Subcutaneous adipose tissue (tissue), 4 donors: ENCODE measurements around the gene ADAM8. TPM values are rescaled to one million over a fixed set of nuclear protein-coding genes. Genes with fewer than 3 reads are reported as not detected.

Source experiments
- total RNA-seq, 4 donors: library from RNA; depleted of rRNA; stranded (reverse); fragments of >200 nt; gene quantifications; one replicate each; pipeline ENCODE4 v1.1.0, GENCODE V29; 2016
- TF ChIP-seq, protein P1 (sequence below): fragments of 450-650 bp; IDR thresholded peaks from one replicate; pipeline ENCODE4 v1.5.1; 2016; ENCODE audit warnings: low read depth, mild to moderate bottlenecking, control low read depth, antibody characterized with exemption, moderate library complexity

Gene ADAM8
- total RNA-seq, 4 donors from 2014 or later = 0.65 to 27.9 (median 3.3) TPM

DNA sequence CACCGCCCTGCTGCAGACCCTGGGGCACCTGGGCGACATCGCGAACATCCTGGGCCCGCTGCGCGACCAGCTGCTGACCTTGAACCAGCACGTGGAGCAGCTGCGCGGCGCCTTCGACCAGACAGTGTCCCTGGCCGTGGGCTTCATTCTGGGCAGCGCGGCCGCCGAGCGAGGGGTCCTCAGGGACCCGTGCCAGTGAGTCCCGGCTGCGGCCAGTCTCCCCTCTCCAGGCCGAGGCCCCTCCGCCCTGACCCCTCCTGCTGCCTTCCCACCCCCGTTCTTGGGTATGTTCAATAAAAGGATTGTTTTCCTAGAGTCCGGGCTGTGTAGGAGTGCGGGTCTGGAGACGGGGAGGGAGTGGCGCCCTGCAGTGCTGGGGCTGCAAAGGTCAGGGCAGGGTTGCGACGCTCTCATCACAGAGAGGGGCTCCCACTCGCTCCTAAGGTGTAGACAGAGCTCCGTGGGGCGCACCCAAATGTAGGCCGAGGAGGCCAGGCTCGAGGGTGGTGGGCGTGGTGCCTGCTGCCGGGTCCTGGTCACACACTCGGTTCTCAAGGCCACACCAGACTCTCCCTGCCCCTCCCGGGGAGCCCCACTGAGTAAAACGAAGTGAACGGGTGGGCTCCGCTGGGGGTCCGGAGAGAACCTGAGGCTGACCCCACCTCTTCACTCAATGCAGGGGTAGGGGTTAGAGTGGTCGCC lies 45.3 kb downstream of the ADAM8 start:
- TF ChIP-seq, protein P1, sequence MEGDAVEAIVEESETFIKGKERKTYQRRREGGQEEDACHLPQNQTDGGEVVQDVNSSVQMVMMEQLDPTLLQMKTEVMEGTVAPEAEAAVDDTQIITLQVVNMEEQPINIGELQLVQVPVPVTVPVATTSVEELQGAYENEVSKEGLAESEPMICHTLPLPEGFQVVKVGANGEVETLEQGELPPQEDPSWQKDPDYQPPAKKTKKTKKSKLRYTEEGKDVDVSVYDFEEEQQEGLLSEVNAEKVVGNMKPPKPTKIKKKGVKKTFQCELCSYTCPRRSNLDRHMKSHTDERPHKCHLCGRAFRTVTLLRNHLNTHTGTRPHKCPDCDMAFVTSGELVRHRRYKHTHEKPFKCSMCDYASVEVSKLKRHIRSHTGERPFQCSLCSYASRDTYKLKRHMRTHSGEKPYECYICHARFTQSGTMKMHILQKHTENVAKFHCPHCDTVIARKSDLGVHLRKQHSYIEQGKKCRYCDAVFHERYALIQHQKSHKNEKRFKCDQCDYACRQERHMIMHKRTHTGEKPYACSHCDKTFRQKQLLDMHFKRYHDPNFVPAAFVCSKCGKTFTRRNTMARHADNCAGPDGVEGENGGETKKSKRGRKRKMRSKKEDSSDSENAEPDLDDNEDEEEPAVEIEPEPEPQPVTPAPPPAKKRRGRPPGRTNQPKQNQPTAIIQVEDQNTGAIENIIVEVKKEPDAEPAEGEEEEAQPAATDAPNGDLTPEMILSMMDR = no peak

DNA sequence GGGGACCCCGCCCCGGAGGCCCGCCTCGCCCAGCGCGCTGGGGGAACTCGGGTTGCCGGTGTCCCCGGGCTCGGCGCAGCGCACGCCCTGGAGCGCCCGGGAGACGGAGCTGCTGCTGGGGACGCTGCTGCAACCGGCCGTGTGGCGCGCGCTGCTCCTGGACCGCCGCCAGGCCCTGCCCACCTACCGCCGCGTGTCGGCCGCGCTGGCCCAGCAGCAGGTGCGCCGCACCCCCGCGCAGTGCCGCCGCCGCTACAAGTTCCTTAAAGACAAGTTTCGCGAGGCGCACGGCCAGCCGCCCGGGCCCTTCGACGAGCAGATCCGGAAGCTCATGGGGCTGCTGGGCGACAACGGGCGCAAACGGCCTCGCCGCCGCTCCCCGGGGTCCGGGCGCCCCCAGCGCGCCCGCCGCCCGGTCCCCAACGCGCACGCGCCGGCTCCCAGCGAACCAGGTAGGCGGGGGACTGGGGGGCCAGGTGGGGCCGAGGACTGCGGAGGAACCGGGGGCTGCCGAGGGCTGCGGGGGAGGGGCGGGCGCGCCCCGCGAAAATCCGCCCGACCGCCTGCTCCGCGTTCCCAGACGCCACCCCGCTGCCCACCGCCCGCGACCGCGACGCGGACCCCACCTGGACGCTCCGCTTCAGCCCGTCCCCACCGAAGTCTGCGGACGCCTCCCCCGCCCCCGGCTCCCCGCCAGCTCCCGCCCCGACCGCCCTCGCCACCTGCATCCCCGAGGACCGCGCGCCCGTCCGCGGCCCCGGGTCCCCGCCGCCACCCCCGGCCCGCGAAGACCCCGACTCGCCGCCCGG lies 46.1 kb downstream of the ADAM8 start:
- TF ChIP-seq, protein P1 = no peak

DNA sequence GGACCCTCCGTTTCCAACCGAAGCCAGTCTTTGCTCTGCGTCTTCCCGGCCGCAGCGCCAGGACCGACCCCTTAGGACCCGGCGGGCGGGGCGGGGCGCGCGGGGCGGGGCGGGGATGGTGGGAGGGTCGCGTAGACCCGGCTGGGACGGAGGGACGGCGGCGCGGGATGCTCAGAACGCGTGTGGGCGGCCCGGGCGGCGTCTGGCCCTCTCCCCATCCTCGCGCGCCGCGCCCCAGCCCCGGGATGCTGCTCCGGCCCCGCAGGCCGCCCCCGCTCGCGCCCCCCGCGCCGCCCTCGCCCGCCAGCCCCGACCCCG lies 46.7 kb downstream of the ADAM8 start, which contains the start of gene UTF1:
TSS of gene UTF1 (plus strand) at position 174 of the 318 bp plus-strand sequence. CDS start at position 246, 72 bp downstream.
- TF ChIP-seq, protein P1 = no peak

DNA sequence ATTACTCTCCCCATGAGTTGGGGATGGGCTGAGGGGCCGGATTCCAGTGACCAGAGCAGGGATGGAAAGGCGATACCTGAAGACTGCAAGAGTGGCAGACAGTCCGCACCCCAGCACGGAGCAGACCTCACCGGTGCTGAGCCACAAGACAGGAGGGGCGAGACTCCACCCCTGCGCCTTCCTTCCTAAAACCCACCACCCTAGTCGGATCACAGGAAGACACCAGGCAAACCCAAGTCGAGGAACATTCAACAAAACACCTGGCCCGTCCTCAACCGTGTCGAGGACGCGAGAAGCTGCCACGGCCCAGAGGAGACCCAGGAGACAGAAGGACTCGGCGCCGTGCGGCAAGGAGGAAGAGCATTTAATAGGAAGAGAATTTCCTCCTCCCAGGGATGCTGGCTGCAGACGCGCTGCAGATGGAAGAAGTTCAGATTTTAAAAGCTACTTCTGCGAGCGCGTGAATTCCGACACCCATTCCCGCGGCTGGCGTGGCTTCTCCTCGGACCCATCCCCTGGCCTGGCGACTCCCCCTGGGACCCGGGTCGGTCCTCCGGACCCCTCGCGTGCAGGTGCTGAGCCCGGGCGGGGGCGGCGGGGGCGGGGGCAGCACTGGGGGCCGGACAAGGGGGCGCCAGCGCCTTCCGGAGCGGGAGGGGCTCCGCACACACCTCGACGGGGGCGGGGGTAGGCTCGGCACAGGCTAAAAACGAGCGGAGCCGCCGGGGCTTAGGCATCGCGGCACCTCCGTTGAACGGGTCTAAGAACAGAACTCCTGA lies 47.2 kb downstream of the ADAM8 start:
- TF ChIP-seq, protein P1 = no peak

DNA sequence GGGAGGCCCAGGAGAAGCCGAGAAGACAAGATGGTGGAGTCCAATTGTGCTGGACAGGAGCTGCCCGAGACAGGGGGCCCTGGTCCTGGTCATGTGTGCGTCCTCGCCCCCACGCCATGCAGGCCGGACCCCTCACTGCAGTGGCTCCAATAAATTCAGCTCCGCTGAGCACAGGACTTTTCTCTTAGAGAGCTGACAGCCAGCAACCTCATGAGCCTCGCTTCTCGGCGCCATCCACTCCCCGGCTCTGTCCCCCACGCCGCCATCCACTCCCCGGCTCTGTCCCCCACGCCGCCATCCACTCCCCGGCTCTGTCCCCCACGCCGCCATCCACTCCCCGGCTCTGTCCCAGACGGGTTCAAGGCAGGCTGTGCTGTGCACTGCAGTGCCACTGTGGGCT lies 49.4 kb downstream of the ADAM8 start:
- TF ChIP-seq, protein P1 = no peak

DNA sequence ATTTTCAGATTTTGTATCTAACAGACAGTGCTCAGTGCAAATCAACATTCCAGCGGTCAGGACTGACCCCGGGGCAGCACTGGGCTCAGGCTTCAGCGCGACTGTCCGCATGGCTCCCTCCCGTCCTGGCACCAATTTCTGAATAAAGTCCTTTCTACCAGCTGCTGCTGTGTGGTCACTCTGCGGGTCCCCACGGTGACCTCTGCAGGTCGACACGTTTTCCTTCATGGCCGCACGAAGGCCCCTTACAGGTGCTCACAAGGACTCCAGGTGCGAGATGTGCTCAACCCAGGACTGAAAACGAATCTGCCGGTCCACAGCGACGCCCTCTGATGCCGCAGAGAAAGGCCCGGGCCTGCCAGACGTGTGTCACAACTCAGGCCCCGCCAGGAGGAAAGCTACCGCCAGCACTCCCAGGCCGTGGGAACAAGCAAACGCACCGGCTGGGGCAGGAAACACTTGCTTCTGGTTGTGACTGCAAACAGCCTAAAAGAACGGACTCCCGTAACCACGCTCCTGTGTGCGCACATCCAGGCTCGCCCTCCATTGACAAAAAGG lies 50.3 kb downstream of the ADAM8 start:
- TF ChIP-seq, protein P1 = no peak
